Measurements from ENCODE around the gene RPS27L.
A peak's percentile ranks its signal among the peaks of the same experiment; 100 is the strongest.

The RPS27L gene

DNA sequence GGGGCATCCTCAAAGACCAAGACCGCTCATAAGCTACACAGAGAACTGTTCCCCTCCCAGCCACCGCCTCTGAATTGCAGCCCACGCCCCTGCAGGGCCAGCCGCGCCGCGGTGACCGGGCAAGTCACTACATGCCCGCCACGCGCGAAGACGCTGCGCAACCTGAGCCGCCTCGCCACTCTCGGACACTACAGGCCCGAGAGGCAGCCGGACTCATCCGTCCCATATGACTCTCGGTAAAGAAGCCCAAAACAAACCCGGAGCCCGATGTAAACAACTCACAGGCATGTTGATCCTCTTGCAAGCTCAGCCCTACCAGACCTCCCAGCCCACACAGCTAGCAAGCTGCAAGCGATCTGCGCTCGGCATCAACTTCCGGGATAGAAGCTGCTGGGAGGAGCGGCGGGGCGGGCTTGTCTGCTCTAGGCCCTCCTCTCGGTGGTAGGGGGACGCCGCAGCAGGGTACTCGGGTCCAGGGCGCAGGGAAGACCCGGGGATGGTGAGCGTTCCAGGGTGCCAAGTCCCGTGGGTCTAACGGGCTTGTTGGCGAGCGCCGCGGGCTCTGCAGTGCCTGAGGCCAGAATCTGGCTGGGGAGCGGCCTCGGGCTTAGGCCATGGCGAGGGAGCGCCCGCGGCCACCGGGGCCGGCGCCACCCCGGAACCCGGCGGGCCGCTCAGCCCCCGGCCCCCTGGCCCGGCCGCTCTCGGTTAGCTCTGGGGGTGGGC is at the start of gene RPS27L:
RPS27L (minus strand) TSS at position 360 of the 726 bp plus-strand sequence; CDS start at position 288, 72 bp downstream.
- DNase-seq, result peak; percentile 96

DNA sequence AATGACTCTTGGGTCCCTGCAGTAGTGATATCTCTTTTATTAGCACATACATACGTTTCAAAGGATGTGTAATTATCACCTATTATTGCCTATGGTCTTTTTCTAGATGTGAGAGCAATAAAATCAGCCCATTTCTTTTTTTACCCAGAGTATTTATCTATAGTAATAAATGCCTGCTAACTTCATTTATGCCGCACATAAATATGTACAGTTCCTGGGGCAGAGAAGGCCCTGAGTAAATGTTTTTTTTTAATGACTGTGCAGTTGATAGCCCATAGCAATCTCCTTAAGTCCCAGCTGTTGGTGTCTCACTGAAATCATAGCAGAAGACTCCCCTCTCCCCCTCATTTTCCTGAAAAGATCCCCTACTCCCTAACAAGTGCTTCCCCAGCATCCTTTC is 48.8 kb upstream of the RPS27L start:
- DNase-seq, result no peak

DNA sequence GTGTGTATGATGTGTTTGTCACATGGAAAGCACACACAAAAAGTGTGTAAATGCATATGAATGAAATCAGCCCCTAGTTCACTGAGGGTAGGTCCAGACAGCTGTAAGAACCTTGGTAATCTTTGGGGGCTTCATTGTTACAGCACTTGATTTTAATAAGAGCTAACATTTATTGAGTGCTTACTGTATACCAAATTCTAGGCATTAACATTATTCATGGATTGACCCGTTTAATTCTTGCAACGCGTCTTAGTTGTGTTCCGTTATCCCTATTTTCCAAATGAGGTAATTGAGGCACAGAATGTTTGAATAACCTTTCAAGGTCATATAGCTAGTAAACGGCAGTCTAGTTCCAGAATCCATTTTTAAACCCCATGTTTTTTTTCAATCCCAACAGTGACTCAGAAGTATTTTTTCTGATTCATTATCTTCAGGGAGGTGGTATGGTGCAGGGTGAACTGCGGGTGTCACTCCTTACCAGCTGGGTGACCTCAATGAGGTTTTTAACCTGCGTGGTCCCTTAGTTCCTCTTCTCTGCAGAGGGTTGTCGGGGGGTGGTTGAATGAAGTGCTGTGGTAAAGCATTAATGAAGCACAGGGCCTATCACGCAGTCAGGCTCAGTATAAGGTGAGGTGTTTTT is 46.3 kb upstream of the RPS27L start:
- DNase-seq, result no peak

DNA sequence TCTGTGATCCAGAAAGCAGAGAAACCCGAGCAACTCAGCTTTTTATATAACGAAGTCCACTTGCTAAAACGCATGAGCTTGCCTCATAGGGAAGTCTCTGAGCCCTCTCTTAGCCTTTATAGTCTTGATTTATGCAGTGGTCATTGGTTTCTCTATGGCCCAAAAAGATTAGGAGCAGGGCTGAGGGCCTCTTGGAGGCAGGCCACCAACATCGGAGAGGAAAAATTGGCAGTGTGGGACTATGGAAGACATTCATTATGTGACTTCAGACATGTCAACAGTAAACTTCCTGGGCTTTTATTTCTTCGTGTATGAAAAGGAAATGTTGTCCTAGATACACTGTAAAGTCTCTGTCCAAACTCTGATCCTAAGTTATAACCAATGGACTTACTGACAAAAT is 45.6 kb upstream of the RPS27L start:
- DNase-seq, result no peak

DNA sequence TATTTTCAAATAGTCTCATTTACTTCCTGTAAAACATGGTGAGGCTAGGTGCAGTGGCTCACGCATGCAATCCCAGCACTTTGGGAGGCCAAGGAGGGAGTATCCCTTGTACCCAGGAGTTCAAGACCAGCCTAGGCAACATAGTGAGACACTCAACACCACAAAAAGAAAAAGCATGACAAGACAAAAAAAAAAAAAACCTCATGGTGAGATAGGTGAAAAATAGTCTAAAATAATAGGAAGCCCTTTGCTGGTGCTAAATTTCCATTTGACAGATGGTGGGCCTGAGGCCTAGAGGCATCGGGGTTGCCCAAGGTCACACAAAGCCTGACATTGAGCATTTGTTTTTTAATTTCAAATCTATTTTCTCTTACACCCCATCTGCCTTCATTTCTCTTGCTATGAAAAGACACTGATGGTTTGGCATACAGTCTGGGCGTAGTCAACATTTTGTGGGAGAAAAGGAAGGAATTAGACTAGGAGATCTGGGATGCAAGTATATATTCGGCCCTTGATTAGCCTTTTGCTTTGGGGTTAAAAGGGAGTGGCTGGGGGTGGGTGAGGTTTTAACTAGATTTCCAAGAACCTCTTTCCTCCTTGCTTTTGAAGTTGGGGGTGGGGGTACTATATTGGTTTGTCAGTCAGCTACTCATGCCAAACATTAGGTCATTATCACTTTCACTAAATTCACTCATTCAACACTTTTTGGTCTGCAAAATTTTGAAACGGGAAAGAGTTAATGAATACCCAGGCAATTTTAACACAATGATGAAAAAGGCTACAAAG is 43.4 kb upstream of the RPS27L start:
- DNase-seq, result no peak

DNA sequence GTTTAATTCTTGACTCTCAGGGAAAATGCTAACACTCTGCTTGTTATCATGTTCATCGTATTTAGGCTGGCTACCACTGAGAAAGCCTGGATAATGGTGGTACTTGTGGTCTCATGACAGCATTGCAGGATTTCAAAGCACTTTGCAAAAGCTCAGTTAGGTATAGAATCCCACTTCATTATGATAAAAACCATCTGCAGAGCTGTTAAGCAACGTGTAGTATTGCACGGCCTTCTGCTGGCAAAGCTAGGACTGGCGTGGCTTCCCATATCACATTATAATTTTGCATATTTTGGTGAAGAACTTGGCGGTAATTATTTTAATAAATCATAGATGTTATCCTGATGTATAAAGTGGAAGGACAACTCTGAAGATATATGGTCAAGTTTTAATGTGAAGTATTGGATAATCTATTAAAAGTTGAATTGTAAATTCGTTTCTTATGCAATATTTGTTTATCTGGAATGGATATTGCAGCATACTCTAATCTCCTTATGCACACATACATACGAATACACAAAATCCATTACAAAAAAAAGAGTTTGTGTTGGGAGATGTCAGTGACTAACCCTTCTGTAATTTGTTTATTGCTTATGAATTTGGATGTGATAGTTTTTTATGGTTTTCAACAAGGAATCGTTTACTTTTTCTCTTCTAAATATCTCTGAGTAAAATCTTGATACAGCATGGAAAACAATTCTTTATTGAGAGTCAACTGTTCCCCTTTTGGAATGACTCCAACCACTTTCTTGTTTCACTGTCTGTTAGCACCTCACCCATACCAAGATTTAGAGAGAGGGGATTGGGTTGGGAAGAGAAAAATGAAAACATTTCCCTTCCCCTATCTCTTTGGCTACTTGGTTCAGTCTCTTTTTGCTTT is 41.3 kb upstream of the RPS27L start:
- DNase-seq, result peak; percentile 50

DNA sequence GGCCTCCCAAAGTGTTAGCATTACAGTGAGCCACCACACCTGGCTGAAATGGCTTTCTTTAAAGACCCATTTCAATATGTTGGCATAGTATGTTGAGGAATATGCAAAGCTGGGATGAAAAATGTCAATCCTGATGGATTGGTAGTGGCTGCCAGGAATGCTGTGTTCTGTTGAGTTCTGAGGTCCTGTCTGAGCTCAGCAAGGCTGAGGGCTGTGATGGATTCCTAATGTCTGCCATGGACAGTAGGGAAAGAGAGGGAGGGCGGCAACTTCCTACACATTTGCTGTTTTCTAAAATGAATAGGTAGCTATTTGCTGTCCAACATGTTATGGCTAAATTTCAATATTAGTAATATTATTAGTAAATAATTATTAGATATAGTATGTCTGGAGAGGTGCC is 40.3 kb upstream of the RPS27L start:
- no peak for DNase-seq

DNA sequence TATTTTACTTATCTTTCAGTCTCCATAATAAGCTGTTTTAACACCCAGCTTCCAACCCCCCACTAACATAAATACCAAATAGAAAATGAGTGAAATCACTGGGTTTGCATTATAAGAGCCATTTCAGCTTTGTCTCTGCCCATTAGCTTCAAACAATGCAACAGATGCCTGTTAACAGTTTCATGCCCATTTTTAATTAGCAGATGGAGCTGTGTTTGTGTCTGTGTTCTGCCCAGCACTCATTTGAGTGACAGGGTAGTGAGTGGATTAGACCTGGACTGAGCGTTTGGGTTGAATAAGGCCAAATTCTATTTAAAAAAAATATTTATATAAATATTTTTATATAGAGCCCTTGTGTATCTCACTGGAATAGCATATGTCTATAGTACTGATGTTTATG is 39.6 kb upstream of the RPS27L start:
- peak; percentile 60 for DNase-seq

DNA sequence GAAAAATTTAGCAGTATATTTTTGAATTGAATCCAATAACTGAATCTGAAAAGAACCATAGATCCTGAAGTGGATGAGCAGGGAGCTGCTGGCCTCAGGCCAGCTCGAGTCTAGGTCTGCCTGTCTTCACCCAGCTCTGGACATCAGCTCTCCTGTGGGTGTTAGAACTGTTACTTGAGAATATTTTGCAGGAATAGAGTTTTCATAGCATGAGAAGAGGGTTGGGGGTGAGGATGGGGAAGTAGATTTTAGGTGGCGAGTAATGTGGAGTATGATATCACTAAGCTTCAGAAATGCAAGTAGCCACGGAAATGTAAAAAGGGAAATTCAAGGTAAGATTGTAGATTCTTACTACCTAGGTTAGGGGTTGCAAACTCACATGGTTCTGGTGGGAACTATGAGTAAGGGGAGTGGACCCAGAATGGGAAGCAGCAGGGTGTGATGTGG is 38.3 kb upstream of the RPS27L start:
- peak; percentile 77 for DNase-seq

DNA sequence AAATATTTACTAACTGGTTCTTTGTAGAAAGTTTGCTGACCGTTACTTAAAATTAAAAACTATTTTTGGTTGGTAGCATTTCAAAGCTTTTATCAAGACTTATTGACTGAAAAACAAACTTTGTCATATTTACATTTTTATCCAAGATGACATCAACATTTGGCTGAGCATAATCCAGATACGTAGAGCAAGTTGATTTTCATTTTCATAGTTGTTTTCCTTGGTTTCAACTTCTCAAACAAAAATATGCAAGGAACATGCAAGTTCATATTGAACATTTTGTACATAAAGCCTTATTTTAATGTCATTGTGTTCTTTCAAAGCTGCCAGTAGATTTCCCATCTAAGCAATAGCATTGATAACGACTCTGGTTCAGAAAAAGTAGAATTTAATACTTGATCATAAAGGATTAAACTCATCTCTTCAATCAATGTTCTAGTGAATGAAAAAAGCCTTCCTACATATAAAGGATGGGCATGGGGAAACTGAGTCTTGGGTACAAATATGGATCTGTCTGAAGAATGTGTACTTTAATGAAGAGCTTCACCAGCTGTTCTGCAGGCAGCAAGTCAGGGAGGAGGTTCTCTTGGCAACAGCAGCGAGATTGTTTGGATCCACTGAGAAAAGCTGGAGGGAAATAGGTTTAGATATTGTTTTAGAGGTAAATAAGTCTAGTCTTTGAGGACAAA is 37.7 kb upstream of the RPS27L start:
- no peak for DNase-seq

DNA sequence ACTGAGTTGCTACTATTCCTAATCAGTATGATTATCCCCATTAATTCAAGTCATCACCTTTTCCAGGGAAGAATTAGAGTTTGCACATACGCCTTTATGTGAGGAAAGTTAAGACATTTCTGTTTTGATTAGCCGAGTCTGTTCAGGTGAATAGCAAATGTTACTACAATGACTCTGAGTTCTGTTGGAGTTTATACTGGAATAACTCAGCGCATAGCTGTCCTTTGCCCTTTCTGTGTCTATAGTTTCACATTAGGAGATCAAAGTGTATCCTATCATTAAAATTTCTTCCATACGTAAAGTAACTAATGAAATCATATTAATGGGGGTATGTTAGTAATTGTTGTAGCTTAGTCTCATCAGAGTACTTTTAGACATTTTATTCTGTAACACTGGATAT is 37.0 kb upstream of the RPS27L start:
- no peak for DNase-seq

DNA sequence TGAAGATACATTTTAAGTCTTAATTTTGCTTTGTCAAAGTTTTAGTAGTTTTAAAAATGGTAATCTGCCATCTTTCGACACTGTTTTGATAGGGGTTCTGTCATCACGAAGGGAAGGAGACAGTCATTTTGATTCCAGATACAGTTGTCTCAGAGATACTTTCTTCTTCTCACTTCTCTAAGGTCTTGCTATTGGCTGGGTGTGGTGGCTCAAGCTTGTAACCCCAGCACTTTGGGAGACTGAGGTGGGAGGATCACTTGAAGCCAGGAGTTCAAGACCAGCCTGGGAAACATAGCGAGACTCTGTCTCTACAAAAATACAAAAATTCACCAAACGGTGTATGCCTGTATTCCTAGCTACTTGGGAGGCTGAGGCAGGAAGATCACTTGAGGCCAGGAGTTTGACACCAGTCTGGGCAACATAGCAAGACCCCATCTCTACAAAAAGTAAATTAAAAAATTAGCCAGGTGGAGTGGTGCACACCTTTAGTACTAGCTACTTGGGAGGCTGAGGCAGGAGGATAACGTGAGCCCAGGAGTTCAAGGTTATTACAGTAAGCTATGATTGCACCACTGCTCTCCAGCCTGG is 35.4 kb upstream of the RPS27L start:
- no peak for DNase-seq

DNA sequence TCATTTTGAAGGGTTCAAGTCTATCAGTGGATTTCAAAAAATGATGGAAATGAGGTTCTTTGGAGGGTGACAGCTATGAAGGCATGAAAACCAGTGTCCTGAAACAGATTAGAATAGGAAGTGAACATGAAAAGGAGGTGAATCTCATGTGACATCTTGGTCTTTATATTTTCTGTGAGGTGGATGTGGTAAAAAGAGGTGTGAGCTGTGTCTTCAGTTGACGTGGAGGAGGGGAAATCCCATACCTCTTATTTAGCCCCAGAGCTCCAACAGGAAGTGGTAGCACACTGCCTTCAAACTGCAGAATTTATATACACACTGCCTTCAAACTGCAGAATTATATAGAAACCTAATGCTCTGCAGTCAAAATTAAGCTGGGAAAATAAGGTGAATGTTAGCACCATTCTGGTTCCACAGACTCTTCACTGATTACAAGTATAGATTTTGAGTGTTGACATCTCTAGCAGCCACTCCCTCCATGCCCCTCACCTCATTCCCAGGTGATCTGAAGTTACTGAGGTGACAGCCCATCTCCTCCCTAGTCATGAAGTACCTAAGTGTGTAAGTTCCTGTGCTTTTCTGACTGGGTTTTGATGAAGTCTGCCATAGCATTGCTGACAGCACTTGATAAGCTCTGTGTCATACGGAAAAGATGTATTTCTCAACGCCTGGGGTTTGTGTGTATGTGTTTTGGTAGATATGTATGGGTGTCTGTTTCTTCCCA is 34.8 kb upstream of the RPS27L start:
- no peak for DNase-seq

DNA sequence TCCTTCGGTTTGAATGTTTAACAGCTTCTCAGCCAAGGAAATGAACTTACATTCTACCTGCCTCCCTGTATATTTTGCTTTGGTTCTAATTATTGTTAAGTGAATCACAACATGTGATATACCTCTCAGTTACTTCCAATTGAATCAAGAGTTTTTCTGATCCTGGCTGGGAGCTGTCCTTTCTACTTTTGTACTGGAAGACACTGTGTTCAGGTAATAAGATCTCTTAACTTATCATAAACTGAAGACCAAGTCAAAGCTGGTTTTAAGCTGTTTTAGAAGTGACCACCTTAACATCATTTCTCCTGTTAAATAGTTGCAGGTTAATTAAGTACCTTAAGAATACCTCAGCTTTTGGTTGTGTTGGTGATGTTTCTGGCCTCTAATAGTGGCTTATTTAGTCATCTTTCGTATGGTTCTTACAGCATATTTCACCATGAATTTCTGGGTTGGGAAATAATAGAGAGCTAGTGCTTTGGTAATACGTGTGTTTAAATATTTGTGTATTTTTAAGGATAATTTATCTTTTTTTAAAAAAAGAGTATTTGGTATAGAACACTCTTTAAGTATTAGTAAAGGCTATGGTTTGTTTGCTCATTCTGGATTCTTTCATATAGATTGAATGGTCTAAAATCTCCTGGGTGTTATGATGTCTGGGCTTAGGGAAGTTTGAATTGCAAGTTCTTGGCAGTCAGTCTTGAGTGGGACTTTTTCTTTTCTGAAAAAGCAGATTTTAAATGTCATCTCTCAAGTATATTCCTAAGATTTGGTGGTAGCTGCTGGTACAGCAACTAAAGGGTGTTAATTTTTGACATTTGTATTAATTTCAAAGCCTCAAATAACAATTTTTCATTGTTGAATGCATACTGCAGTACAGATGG is 33.7 kb upstream of the RPS27L start:
- no peak for DNase-seq

DNA sequence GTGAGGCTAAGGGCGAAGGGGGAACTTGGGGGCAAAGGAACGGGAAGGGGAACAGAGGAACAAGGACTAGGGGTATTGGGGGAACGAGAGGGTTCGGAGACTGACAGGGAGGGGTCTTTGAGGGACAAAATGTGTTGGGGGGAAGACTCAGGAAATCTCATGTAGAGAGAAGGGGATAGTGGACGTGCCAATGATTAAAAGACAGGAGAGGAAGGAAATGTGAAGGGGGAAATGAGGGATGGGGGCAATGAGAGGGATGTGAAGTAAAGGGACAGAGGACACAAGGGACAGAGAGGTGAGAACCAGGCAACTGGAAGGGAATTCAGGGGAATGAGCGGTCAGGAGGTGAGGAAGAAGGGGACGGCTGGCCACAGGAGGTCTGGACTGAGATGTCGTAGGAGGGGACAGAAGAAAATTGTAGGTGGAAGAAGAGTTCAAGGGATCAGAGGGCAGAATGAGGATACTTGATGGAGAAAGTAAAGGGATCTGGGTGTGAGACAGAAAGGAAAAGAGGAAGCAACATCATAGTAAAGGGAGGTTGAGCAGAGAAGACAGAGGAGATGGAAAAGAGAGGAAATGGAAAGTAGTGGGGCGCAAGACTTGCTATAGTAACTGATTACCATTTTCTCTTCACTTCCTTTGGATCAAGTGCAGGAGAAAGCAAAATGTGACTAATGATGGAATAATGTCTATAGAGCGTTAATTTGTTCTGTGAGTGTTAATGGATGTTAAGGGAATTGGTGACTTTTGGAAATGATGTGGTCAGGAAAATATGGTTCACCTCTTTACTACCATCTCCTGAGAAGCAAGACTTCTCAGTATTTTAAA is 32.9 kb upstream of the RPS27L start:
- DNase-seq, result peak; percentile 26

DNA sequence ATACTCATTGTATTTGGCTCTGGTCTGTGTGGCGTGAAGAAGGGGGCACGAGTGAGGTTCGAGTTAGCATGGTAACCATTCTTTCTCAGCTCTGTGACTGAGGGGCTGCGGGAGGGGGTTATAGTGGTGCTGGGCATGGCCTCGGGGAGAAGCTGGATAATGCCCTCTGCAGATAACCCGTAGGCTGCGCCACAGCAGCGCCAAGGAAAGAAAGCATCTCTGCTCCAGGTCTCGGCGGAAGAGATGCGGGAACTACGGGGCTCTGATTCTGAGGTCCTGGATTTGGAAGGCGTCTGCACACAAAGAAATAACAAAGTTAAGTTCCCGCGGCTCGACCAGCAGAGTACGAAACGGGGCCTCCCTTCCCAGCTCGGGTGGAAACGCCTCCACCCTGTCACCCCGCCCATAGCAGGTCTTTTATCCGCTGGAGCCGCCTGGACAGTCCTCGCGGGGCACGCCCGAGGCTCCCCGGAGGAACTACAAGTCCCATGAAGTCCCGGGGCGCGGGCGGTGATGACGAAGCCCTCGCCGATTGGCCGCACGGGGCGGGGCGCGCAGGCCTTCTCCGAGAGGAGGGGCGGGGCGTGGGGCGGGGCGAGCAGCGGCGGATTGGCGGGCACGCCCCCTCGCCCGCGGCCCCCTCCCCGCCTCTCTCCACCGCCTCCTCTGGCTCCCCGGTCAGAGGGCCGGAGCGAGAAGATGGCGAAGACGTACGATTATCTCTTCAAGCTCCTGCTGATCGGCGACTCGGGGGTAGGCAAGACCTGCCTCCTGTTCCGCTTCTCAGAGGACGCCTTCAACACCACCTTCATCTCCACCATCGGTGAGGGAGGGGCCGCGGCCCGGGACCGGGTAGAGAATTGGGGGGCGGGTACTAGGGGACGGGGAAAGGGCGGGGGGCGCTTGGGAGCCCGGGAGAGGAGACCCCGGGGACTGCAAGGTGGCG is 31.9 kb upstream of the RPS27L start, which contains the start of gene RAB8B:
RAB8B (plus strand) TSS at position 681 of the 946 bp plus-strand sequence; CDS start at position 700, 19 bp downstream.
- peak; percentile 98 for DNase-seq

DNA sequence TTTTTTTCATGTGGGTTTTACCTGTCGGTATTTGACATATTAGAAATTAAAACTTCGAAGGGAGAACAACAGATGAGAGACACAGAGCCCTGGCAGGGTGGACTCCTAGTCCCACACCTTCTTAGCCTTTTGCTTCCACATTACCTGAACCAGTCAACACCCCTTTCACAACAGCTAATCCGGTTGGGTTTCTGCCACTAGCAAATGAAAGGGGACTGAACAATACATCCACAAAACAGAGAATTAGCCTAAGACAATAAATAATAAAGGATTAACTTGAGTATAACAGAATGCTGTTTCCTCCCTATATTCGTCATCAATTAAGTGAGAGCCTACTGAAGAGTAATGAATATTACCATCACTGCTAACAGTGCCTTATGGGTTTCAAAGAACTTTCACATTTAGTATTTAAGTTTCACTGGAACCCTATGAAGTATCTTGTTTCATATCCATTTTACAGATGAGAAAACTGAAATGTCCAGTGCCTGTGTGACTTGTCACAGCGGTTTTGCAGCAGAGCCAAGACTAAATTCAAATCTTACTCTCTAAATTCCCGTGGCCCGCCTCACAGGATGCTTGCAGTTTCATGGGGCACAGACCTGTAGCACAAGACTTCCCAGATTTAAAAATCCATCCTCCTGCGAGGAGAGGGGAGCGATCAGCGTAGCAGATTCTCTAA is 31.1 kb upstream of the RPS27L start:
- no peak for DNase-seq
